Bronchus fibroblast of lung (primary cell): ENCODE measurements around the gene LMAN1. TPM values are rescaled to one million over a fixed set of nuclear protein-coding genes. Genes with fewer than 3 reads are reported as not detected.

Experiments used
- total RNA-seq: library from RNA; depleted of rRNA; stranded (reverse); fragments of >200 nt; gene quantifications from 2 replicates; pipeline ENCODE4 v1.2.3, GENCODE V29; 2015

The LMAN1 gene
- total RNA-seq, result 117 and 124 TPM in 2 replicates

DNA sequence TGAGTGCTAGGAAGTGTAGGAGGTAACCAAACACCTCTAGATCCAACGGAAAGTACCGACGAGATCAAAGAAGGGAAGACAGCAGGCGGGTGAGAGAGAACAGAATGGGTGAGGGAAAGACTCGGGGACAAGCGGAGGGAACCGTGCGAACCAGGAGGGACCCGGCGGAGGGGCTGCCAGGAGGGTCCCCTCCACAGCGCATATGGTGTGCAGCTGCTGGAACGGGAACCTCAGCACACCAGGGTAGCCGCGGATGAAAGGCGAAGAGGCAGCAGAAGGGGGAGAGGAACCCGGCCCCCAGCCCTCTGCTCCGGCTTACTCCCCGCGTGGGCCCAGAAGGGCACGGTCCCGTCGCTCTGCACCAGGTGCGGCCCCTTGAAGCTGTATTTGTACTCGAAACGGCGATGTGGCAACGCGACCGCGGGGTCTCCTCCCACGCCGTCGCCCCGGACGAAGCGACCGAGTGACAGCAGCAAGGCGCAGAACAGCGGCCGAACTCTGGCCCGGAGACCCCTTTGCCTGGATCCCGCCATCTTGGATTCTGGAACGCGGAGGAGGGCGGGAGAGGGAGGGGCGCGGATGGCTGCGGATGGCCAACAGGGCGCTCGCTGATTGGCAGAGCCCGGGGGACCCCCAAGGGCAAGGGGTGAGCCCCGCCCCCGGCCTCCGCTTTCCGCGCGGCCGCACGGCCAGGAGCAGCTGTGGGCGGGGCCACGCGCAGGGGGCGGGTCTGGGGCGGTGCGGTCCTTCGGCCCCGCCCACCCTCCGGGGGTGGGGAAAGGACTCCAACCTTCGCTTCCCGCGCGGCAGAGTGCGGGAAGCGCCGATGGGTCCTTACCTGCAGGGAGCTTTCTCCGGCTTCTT is at the start of gene LMAN1:
Gene LMAN1, minus strand, starts transcription at position 554 of the 864 bp plus-strand sequence. Its CDS starts 21 bp downstream, at position 533.

DNA sequence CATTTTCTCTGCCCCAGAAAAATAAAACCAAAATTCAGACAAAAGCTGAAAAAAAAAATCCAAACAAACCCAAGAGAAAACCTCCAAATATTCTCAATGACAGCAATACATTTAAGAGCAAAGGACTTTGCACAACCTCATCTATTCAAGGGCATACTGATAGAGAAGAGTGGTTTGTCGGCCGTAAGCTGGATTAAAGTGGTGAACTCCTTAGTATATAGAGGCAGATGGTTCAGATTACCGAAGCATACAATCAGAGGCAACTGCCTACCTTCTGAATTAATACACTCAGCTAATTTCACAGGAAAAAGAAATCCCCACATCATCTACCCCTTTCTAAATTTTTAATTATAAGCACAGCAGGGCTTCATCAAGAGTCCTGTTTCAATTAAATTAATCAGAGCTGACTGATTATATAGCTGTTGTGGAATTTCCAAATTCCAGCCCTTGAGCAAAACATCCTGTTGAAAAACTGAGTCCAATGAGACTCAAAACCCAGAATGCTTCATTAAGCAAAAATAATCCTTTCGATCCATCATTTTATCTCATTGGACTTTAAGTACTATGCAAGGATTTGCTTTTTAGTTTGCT is 40.5 kb downstream of the LMAN1 start, which contains the start of gene CPLX4:
Gene CPLX4, minus strand, starts transcription at position 190 of the 591 bp plus-strand sequence. Its CDS starts 187 bp downstream, at position 3.

Other genes starting within 250 kb of the LMAN1 start
- gene SEC11C, start 219.4 kb downstream of the LMAN1 start, total RNA-seq, result 18.6 and 29.8 TPM in 2 replicates
- gene GRP, start 139.1 kb downstream of the LMAN1 start, total RNA-seq, result not detected in 2 replicates
- gene RAX, start 85.8 kb downstream of the LMAN1 start, total RNA-seq, result not detected in 2 replicates
- not detected in 2 replicates for gene CPLX4, start 40.6 kb downstream of the LMAN1 start, total RNA-seq